HG02678 (cell line): ENCODE data around the gene APOL3.
"Not testable (repeated sequence)": the region's sequence is repeated elsewhere in the genome, so short reads cannot be mapped to it uniquely, and the experiment has no call there.

Experiments used
- ATAC-seq: cut with Tn5 transposase; IDR thresholded peaks from one replicate; pipeline ENCODE4 v1.9.1; 2021; ENCODE audit warnings: mild to moderate bottlenecking, moderate library complexity; ENCODE audit not compliant: unreplicated experiment

Gene APOL3, protein sequence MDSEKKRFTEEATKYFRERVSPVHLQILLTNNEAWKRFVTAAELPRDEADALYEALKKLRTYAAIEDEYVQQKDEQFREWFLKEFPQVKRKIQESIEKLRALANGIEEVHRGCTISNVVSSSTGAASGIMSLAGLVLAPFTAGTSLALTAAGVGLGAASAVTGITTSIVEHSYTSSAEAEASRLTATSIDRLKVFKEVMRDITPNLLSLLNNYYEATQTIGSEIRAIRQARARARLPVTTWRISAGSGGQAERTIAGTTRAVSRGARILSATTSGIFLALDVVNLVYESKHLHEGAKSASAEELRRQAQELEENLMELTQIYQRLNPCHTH

DNA sequence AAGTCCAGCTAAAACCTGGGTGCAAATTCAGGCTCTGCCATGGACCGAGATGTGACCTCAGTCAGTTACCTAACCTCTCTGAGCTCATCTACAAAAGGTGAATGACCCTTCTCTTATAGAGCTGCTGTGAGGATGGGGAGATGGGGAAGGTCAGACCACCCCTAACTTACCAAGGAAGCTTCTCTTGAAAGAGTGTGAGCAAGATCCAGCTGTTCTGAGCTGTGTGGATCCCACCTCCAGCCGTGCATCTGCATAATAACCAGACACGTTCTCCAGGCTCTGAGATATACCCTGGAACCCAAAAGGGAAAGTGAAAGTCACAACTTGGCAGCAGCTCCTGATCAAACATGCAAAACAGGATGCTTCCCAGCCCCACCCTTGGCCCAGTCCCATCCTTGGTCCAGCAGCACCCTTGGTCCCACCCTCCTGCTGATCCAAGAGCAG, at the start of gene APOL3:
TSS of gene APOL3 (minus strand) at position 257 of the 444 bp plus-strand sequence. CDS start 11,700 bp downstream, outside the sequence.
- no peak for ATAC-seq

DNA sequence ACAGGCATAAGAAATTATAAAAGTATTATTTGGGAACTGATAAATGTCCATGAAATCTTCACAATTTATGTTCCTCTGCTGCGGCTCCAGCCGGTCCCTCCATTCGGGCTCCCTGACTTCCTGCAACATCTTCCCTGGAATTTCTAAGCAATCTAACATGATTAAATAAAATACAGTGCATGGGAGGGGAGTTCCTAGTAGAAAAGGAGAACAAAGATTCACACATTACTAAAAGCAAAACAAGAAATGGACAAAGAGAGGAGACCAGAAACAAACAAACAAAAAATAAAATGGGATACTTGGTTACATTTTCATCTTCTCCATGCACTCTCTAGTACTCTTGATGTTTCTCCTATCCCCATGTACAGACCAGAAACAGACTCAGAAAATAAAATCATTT, 49.7 kb upstream of the APOL3 start:
- no peak for ATAC-seq

DNA sequence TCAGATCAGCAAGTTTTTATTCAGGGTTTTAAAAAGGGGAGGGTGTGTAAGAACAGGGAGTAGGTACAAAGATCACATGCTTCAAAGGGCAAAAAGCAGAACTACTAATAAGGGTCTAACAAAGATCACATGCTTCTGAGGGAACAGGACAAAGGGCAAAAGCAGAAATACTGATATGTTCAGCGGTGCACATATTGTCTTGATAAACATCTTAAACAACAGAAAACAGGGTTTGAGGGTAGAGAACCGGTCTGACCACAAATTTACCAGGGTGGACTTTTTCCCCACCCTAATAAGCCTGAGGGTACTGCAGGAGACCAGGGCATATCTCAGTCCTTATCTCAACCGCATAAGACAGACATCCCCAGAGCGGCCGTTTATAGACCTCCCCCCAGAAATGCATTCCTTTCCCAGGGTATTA, 48.9 kb upstream of the APOL3 start:
- not testable (repeated sequence) for ATAC-seq

DNA sequence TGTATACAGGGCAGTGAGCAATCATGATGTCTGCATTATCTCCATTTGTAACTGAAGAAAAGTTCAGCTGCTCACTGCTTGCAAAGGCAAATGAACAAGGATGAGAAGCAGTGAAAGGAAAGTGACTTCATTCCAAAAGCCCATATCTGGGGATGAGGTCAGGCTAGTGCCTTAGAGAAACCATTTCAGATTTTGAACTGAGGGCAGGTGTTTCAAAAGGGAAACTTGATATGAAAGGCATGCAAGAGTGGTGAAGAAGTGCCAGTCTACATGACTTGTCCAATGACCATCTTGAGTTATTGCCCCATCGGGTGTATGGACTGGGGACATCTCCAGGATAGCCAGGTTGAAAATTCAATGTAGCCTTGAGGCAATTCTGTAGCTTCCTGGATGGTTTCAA, 48.4 kb upstream of the APOL3 start:
- no peak for ATAC-seq

DNA sequence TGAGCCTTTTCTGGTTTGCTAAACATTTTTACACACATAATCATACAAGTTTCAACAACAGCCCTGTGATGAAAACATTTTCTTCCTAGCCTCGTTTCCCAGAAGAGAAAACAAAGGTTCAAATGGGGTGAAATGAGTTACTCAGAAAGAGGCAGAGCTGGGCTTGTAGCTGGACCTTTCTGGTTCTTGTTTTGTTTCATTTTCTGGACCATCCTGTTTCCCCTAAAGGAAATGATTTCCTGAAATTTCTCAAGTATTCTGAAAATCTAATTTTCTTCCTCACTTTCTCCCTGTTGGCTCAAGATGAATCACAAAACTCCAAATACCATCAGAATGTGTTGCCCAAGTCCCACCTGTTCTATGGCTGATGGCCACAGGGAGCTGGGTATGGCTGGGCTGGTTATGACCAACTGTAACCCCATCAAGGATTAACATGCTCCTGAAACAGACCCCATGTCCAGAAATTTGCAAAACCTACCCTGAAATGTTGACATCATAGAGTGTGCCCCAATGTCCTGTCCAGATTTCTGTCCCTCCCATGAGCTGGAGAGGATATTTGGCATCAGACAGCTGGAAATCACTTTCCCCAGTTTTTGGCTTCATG, 47.7 kb upstream of the APOL3 start:
- ATAC-seq: no peak

DNA sequence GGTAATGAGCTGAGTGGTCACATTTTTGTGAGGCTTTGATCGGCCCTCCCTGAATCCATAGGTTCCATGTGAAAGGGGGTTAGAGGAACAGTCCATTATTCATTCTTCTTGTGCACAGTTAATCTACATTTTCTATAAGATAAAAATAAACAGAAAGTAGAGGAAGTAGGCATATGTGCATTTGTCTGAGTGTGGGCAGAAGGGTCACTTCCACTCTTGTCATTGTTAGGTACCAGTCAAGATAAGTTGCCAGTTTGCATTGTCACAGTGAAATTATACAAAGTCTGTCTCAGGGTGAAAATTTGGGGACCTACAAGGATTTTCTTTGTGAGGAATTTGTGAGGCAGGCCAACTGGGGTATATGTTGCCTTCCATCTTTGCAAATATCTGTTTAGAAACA, 45.7 kb upstream of the APOL3 start:
- no peak for ATAC-seq

DNA sequence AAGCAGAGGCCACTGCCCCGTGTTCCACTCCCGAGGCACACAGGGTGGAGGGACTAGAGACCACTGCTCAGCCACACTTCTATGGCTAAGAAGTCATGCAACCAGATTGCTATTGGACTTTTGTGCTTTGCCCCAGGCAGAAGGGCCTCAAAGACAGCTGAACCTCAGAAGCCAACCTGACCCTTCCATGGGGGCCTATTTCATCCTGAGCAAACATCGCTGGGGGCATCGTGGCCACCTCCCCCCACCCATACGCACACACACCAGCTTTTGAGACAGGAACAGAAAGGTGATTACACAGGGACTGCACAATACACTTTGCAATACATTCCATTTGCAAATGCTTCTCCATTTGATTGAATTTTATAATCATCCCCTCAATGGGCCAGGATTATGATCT, 45.0 kb upstream of the APOL3 start:
- not testable (repeated sequence) for ATAC-seq

DNA sequence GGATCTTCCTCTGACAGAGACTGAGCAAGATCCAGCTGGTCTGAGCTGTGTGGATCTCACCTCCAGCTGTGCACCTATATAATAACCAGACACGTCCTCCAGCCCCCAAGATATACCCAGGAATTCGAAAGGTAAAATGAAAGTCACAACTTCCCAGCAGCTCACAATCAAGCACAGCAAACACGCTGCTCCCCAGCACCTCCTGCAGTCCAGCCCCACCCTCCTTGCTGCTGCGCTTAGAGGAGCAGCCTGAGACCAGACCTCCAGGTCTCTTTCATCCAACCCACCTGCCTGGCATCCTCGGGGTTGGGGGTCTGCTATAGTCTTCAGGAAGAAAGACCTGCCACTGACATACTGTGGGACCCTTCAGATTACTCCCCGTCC, 44.1 kb upstream of the APOL3 start:
- no peak for ATAC-seq

DNA sequence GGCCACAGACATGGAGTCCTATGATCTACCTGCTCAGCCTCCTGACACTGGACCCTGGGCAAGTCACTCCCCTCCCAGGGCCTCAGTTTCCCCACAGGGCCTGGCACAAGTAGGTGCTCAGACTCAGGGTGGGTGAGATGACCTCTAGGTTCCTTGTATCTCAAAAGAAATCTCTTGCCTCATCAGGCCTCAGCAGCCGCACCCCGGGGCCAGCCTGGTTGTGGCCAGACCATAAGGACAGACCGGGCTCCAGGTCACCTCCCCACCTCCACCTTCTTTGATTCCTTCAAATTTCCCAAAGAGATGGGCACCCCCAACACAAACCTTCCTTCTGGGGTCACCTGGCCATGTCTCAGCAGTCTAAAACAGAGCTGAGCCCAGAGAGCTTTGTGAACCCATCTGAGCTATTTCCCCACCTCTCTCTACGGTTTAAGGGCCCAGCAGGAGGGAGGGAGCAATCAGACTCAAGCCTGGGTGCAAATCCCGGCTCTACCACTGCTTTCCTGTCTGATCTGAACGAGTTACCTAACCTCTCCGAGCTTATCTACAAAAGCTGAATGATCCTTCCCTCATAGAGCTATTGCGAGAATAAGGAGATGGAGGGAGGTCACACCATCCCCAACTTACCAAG, 43.6 kb upstream of the APOL3 start:
- ATAC-seq: no peak

DNA sequence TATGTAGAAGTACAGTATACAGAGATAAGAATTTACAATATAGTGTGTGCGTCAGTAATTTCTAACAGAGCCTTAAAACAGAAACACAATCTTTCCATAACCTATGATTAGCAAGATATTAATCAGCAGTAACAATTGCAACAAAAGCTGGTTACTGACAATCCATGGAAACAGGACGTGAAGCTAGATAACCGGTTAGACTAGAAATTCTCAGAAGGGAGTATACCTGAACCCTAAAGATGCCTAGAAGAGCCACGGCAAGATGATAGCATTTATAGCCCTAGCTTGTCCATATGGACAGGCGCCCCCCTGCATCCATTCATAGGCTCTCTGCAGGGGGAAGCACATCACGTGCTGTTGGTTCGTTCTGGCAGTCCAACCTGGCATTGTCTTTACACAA, 42.9 kb upstream of the APOL3 start:
- ATAC-seq: not testable (repeated sequence)

DNA sequence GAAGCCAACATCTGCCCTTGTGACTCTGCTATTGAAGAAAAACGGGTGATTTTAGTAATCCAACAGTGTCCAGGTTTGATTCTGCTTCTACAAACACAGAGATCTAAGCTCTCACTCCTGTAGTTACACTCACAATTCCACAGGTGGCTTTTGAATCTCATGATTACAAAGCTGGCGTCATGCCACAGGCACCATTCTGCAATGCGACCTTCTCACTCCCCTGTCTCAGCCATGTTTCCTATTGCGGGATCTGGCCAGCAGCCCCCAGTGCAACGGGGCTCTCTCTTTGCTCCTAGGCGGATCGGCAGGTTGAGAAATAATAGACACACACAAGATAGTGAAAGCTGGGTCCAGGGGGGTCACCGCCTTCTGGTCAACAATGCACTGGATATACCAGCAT, 42.4 kb upstream of the APOL3 start:
- not testable (repeated sequence) for ATAC-seq

DNA sequence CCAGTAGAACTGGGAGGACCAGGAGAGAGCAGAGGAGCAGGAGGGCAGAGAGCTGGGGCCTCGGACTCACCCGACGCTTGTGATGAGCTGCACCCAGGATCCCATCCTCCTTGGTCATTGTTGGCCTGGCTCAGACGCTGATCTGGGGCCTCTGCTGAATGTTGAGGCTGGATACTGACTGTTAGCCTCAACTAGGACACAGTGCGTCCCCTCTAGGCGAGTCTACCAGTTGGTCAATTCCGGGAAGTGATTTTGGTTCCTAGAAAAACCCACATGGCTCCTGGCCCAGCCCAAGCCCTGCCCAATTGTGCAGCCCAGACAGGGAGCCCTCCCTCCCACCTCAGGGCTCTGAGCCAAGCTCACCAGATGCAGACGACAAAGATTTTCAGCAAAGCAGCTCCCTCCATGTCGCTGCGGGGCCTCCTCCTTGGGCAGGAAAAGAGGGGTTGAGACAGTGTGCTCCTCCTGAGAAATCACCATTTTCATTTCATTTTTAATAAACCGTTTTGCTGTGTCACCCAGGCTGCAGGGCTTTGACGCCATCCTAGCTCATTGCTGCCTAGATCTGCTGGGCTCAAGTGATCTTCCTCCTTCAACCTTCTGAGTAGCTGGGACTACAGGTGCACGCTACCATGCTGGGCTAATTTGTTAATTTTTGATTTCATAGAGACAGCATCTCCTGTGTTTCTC, 41.2 kb upstream of the APOL3 start, which contains the start of gene APOL4:
TSS of gene APOL4 (minus strand) at position 180 of the 690 bp plus-strand sequence. CDS start at position 105, 75 bp downstream.
- no peak for ATAC-seq

DNA sequence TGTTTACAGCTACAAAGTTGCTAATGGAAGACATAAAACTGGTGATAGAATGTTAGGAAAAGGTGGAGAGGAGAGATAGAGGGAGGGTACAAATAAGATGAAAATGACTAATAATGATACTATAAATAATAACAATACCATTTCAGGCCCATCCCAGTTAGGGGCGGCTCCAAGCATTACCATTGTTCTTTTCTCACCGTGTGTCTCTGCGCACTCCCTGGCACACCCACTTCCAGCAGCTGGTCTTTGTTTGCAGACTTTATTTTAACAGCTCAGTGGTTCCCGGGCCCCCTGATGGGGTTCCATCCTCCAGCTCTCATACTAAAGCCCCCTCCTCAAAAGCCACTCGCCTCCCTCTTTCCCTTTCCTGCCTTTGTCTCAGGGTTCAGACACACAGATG, 40.5 kb upstream of the APOL3 start:
- not testable (repeated sequence) for ATAC-seq

DNA sequence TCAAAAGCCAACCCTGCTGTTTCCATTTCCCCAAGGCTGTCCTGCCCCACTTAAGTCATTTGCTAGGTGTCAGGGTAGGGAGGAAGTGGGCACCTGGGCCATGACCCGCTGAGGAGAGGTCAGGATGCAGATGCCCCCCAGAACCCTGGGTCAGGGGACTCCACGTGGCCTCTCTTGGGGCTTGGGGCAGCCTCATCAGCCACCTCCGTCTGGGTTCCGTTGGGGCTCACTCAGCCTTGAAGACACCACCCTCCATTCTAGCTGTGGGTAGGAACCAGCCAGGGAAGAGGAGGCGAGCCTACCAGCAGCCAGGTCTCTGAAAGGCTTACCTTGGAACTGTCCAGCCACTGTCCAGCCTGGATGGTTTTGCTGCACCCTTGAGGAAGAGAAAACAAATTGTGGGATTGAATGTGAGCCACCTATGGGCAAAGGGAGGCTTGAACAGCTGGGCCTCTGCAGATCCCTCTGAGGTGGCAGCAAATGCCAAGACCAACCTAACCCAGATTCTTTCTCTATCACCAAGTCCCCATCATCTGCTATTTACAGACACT, 38.5 kb upstream of the APOL3 start:
- no peak for ATAC-seq

DNA sequence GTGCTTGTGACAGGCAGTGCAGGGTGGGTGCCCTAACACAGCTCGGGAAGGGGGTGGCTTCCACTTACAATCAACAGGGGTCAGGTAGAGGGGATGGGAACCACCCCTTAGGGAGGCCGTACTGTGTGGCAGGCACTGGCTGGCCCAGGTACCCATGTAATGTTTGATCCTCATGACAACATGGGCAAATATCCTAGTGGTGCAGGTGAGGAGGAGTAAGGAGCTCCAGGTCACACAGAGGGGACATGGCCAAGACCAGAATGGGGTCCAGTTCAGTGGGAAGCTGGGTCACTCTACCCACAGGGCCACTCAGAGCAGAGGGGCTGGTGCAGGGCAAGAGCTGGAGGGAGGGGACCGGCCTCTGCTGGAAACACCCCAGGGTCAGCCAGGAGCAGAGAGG, 38.0 kb upstream of the APOL3 start:
- ATAC-seq: no peak

DNA sequence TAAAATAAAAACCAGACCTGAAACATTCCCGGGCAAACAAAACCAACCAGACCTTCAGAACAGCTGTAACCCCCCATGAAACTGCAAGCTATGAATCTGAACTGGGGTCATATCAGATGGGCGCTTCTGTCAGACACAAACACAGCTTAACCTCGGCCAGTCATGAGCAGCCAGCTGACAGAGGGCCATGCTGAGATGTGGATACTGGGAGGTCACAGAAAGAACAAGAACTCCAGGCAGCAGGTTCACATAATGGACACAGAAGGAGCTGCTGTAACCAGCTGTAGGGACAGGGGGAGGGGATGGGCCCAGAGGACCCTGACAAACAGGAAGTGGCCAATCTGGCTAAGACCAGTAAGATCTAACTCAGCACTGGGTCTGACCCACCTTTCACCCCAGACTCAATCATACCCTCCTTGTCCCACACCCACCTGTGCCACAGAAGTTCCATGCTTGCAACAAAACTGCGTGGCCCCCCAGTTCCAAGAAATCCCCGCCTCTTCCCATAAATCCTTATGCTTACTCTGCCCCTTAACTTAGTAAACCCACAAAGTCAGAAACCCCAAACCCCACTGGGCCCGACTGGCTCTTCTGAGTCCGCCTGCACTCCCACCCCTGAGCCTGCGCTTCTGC, 37.1 kb upstream of the APOL3 start:
- ATAC-seq: no peak

DNA sequence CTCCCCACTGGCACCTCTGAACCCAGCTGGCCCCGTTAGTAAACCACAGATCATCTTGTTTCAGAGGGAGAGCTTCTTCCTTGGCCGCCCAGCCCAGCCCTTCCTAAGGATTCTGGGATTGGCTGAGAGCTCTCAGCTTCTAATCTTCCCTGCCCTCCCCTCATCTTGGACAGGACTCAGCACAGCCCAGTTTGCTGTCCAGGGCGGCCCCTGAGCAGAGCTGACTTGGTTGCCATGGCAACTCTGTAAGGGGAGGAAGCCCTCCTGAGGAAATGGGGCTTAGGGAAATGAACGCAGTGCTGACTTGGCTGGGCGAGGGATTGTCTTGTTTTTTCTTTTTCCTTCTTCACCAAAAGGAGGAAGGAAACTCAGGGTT, 36.5 kb upstream of the APOL3 start:
- ATAC-seq: no peak

DNA sequence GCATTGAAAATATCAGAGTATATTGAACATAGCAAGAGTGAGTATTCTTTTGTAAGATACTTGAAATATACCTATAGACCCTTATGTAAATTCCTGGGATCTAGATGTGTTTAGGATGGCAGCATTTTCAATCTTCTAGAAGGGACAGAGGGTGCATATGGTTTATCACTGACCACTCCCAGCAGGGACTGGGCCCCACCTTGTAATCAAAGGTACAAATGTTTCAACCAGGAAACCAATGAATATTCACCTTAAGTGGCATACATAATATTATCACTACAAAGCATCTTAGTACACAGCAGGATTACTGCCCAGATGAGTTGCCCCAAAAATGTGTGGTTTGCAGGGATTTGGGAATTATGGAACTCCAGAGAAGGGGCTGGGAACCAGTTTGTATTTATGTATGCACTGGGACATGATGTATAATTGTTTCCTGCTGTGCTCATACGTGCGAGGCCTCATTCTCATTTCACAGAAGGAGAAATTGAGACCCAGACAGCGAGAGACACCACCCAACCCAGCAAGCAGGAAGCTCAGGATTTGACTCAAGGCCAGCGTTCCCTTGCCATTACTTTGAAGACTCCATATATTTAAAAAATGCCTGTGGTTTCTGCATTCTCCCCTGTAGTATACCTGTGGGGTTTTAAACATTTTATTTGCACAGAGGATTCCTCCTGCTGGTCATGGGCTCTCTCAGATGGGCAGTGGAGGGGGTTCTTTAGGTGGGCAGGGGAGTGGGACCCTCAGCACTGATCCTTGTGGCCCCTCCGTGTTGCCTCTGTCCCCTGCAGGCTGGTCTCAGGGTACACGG, 35.9 kb upstream of the APOL3 start:
- ATAC-seq: no peak

DNA sequence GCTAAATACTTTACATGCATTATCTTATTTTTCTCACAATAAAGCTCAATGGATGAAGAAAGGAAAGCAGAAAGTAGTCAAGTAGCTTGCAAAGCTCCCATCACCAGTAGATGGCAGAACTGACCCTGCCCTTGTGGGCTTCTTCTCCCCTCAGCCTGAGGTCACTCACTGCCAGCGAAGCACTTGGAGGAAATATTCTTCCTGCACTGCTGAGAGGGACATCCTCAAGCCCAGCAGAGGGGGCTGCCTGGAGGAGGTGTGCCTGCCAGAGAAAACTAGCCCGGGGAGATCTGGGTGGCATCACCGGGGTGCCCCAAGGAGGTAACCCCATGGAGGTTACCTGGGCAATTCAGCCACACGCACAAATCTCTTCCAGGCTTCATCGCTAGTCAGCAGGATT, 34.4 kb upstream of the APOL3 start:
- no peak for ATAC-seq

DNA sequence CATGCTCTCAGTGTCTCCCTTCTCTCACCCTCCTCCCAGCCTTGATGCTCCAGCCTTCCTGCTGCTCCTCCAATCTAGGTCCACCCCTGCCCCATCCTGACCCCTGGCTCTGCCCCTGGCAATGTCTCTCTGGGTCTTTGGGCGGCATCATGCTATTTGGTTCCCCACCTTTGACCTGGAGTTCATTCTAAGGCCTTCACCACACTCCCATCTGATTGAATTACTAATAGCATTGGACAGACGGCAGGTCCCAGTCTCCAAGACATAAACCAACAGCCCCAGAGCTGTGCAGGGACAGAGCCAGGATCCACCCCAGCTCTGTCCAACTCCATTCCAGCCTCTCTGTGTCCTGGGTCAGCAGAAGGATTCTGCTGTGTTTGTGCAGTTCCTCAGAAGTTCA, 33.8 kb upstream of the APOL3 start:
- ATAC-seq: no peak
